GM12801 (cell line): ENCODE measurements around the gene POLR3GL.

Source experiments
- CTCF ChIP-seq: IDR thresholded peaks from one replicate; pipeline ENCODE4 v1.5.1; 2011; ENCODE audit warnings: control low read depth; ENCODE audit not compliant: insufficient read length; ENCODE audit errors: extremely low read depth

The POLR3GL gene

GRCh38 chr1:146022403-146023127 lies 58.1 kb downstream of the POLR3GL start:
- TF ChIP-seq CTCF: no peak
